PC-3 (cell line): ENCODE data around the gene HOXA9.

Experiments
- EZH2 ChIP-seq: fragments of 300-600 bp; sonication (generic); IDR thresholded peaks from one replicate; pipeline ENCODE4 v1.6.1; 2017; ENCODE audit warnings: antibody characterized with exemption, mild to moderate bottlenecking, low read length; ENCODE audit not compliant: unreplicated experiment
- TF ChIP-seq, protein P1 (sequence below): fragments of 300-600 bp; sonication (generic); conservative IDR thresholded peaks from 2 replicates; pipeline ENCODE4 v1.5.1; 2017; ENCODE audit warnings: antibody characterized with exemption, low read depth, mild to moderate bottlenecking, low read length

DNA sequence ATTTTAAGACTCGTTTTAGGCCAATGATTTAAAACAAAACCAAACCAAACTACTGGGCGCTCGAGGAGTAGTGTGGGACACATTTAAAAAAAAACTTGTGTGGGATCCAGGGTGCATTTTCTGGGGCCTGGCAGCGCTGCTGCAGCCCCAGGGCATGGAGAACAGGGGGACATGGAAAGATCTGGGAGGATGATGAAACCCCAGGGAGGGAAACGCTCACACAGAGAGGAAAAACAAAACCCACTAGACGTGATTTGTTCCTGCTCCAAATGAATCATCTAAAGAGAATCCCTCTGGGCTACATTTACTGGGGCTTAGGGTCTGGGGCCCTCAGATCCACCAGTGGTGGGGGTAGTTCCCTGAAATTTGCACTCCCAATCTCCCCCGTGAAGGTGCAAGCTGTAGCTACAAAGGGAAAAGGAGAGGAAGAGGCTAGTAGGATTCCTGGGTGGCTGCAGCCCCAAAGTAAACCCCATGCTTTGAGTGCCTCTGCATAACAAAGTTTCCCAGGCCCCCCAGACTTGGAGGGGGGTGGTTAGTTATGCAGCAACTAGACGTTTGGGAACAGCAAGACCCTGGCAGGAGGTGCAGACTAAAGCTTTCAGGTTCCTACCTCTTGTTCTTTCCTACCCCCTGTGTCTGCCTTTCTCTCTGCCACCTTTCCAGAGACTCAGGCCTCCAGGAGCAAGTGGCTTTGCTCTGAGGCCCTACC is 49.1 kb upstream of the HOXA9 start:
- no peak for TF ChIP-seq EZH2
- TF ChIP-seq, protein P1, sequence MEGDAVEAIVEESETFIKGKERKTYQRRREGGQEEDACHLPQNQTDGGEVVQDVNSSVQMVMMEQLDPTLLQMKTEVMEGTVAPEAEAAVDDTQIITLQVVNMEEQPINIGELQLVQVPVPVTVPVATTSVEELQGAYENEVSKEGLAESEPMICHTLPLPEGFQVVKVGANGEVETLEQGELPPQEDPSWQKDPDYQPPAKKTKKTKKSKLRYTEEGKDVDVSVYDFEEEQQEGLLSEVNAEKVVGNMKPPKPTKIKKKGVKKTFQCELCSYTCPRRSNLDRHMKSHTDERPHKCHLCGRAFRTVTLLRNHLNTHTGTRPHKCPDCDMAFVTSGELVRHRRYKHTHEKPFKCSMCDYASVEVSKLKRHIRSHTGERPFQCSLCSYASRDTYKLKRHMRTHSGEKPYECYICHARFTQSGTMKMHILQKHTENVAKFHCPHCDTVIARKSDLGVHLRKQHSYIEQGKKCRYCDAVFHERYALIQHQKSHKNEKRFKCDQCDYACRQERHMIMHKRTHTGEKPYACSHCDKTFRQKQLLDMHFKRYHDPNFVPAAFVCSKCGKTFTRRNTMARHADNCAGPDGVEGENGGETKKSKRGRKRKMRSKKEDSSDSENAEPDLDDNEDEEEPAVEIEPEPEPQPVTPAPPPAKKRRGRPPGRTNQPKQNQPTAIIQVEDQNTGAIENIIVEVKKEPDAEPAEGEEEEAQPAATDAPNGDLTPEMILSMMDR = no peak
